K562 (cell line): ENCODE measurements around the gene RNF19B. TPM values are rescaled to one million over a fixed set of nuclear protein-coding genes. Genes with fewer than 3 reads are reported as not detected.

Experiments
- ATAC-seq: fragments of 200-7000 bp; cut with Tn5 transposase; 3 replicates; pipeline ENCODE4 v1.9.1; 2020; ENCODE audit warnings: moderate library complexity
- BruUV-seq: library from RNA; stranded (reverse); fragments of 400-500 nt; replicated peaks from 2 replicates; lab custom pipeline; 2021; lab: Mats Ljungman, UMichigan
- CTCF ChIA-PET: fragments of 300-600 bp; formaldehyde crosslinking; extraction: SDS; loops from one replicate; lab custom pipeline; 2021; ENCODE audit warnings: low intra/inter-chr PET ratio; lab: Yijun Ruan, JAX
- POLR2A ChIA-PET: fragments of 300-600, 350-650 bp; sonication (Branson Sonifier 250); formaldehyde crosslinking; extraction: SDS; loops from one replicate; lab custom pipeline; 2021; ENCODE audit warnings: antibody characterized with exemption, inconsistent platforms; lab: Yijun Ruan, JAX
- DNase-seq, 4 experiments: peaks; one replicate each; pipeline versions ENCODE4 v3.0.0 to v3.0.0-alpha.2; 2011 to 2018; ENCODE audit warnings: low spot score in 3 of 4, mixed read lengths in 3 of 4; ENCODE audit errors: extremely low read depth in 1 of 4
- FAIRE-seq: peaks from 2 replicates; lab custom pipeline; 2011; peaks lifted over from hg19 to GRCh38; lab: Jason Lieb, UNC
- H2AFZ ChIP-seq: 2 replicates; pipeline ENCODE4 v1.6.0; 2011; ENCODE audit warnings: low read depth, low read length, control low read depth, inconsistent platforms
- H3K27ac ChIP-seq: fragments of 200-600 bp; 3 replicates; pipeline ENCODE4 v1.8.0; 2011; ENCODE audit warnings: low read depth, mild to moderate bottlenecking, control low read depth, inconsistent platforms, low read length, moderate library complexity, mixed read lengths; ENCODE audit errors: extremely low read depth
- H3K27me3 ChIP-seq, 2 experiments: fragments of 300-600 bp in 1 of 2; 2 replicates in 1 of 2; 3 replicates in 1 of 2; pipeline versions ENCODE4 v1.6.0 to v1.8.0; 2011; ENCODE audit warnings: inconsistent platforms in 2 of 2, low read length in 2 of 2, mild to moderate bottlenecking in 1 of 2, mixed read lengths in 1 of 2, moderate library complexity in 1 of 2; ENCODE audit not compliant: control insufficient read depth in 2 of 2, insufficient read depth in 2 of 2
- H3K36me3 ChIP-seq: fragments of 300-600 bp; 3 replicates; pipeline ENCODE4 v1.8.0; 2011; ENCODE audit warnings: mild to moderate bottlenecking, low read length, inconsistent platforms; ENCODE audit not compliant: control insufficient read depth, insufficient read depth
- H3K4me1 ChIP-seq, 2 experiments: fragments of 200-600 bp in 1 of 2; replicated peaks in 1 of 2; 2 replicates in 1 of 2; 3 replicates in 1 of 2; pipeline versions ENCODE4 v1.5.1 to v1.8.0; 2011; ENCODE audit warnings: inconsistent platforms in 2 of 2, low read length in 2 of 2, mild to moderate bottlenecking in 1 of 2, mixed read lengths in 1 of 2, moderate library complexity in 1 of 2; ENCODE audit not compliant: control insufficient read depth in 2 of 2, insufficient read depth in 2 of 2
- H3K4me2 ChIP-seq: 2 replicates; pipeline ENCODE4 v1.6.1; 2011; ENCODE audit warnings: low read length, control low read depth, inconsistent platforms, mixed read lengths; ENCODE audit not compliant: insufficient read depth
- H3K4me3 ChIP-seq: fragments of 200-600 bp; sonication (generic), shearing (Covaris generic); 2 replicates; pipeline ENCODE4 v1.5.1; 2016; ENCODE audit warnings: control low read depth, inconsistent platforms
- H3K79me2 ChIP-seq: fragments of 200-600 bp; 3 replicates; pipeline ENCODE4 v1.8.0; 2011; ENCODE audit warnings: low read length, inconsistent platforms; ENCODE audit not compliant: control insufficient read depth, insufficient read depth
- H3K9ac ChIP-seq, 2 experiments: 2 replicates each; pipeline versions ENCODE4 v1.6.0 to v1.6.1; 2011; ENCODE audit warnings: low read depth in 2 of 2, low read length in 2 of 2, control low read depth in 1 of 2, inconsistent platforms in 1 of 2, mild to moderate bottlenecking in 1 of 2, mixed read lengths in 1 of 2; ENCODE audit not compliant: insufficient read depth in 1 of 2
- H3K9me1 ChIP-seq: one replicate; pipeline ENCODE4 v1.6.0; 2011; ENCODE audit warnings: inconsistent platforms, mild to moderate bottlenecking, low read length, moderate library complexity; ENCODE audit not compliant: control insufficient read depth, insufficient read depth
- H3K9me3 ChIP-seq: replicated peaks from 2 replicates; pipeline ENCODE4 v1.5.1; 2011; ENCODE audit warnings: low read depth, low read length, inconsistent platforms; ENCODE audit not compliant: control insufficient read depth, insufficient read depth
- H4K20me1 ChIP-seq: replicated peaks from 2 replicates; pipeline ENCODE4 v1.6.1; 2011; ENCODE audit warnings: low read length, inconsistent platforms, mixed read lengths; ENCODE audit not compliant: control insufficient read depth, insufficient read depth
- CC2D1A ChIP-seq: fragments of 450-650 bp; IDR thresholded peaks from 2 replicates; pipeline ENCODE4 v1.6.1; 2017; ENCODE audit warnings: mild to moderate bottlenecking
- FOXA1 ChIP-seq: fragments of 450-650 bp; IDR thresholded peaks from 2 replicates; pipeline ENCODE4 v1.6.1; 2016; ENCODE audit warnings: mild to moderate bottlenecking, borderline replicate concordance
- FUS ChIP-seq: fragments of 200-400 bp; formaldehyde crosslinking; optimal IDR thresholded peaks from 2 replicates; pipeline ENCODE3; 2017; ENCODE audit warnings: low read depth, low read length
- MBD2 ChIP-seq: sonication (generic); IDR thresholded peaks from 2 replicates; pipeline ENCODE4 v1.6.1; 2016; ENCODE audit warnings: low read depth, borderline replicate concordance
- MEF2D ChIP-seq: conservative IDR thresholded peaks from 2 replicates; pipeline ENCODE4 v1.6.1; 2016; ENCODE audit warnings: low read depth, missing genetic modification characterization, missing compliant biosample characterization
- MEIS2 ChIP-seq: fragments of 450-650 bp; IDR thresholded peaks from 2 replicates; pipeline ENCODE4 v1.6.1; 2014; ENCODE audit warnings: mild to moderate bottlenecking; ENCODE audit not compliant: partially characterized antibody
- PCBP2 ChIP-seq: fragments of 200-400 bp; formaldehyde crosslinking; IDR thresholded peaks from 2 replicates; pipeline ENCODE4 v1.6.1; 2018; ENCODE audit warnings: low read length, low read depth, mild to moderate bottlenecking, moderate library complexity; ENCODE audit not compliant: poor library complexity, severe bottlenecking
- SMAD3 ChIP-seq: fragments of 450-650 bp; formaldehyde crosslinking; conservative IDR thresholded peaks from 2 replicates; pipeline ENCODE4 v1.4.0; 2020; ENCODE audit warnings: mild to moderate bottlenecking
- THRAP3 ChIP-seq: fragments of 450-650 bp; IDR thresholded peaks from 2 replicates; pipeline ENCODE4 v1.6.1; 2016; ENCODE audit warnings: mild to moderate bottlenecking, inconsistent platforms, borderline replicate concordance
- TOE1 ChIP-seq, 2 experiments: fragments of 450-650 bp in 1 of 2; sonication (generic) in 1 of 2; formaldehyde crosslinking in 1 of 2; IDR thresholded peaks; 2 replicates each; pipeline versions ENCODE4 v1.7.1 to v1.8.0; 2016 to 2022; ENCODE audit warnings: borderline replicate concordance in 2 of 2, mild to moderate bottlenecking in 2 of 2, antibody characterized with exemption in 1 of 2, inconsistent platforms in 1 of 2, low read depth in 1 of 2, missing genetic modification reagents in 1 of 2, moderate library complexity in 1 of 2
- ZKSCAN8 ChIP-seq: fragments of 200-800 bp; sonication (Bioruptor generic); IDR thresholded peaks from 2 replicates; pipeline ENCODE4 v1.6.1; 2016; ENCODE audit warnings: missing genetic modification characterization, missing compliant biosample characterization
- ZNF589 ChIP-seq: fragments of 200-800 bp; sonication (Bioruptor generic); IDR thresholded peaks from 2 replicates; pipeline ENCODE4 v1.6.1; 2016; ENCODE audit warnings: low read depth, missing genetic modification characterization, missing compliant biosample characterization
- ZNF717 ChIP-seq: fragments of 250-450 bp; sonication (Bioruptor Pico); IDR thresholded peaks from 2 replicates; pipeline ENCODE4 v1.5.0; 2021
- WGBS: fragments of 100-300 bp; shearing (Covaris generic); methylation state at CpG from one replicate; pipeline ENCODE4 v1.1.6; 2016; ENCODE audit warnings: low coverage, mixed read lengths; ENCODE audit not compliant: insufficient coverage; ENCODE audit errors: missing lambda C conversion rate; 5-methylcytosine and 5-hydroxymethylcytosine counted together
- in situ Hi-C: fragments of 300-500 bp; cut with MboI; formaldehyde crosslinking; loops from 4 replicates; pipeline ENCODE4 v1.15.0; 2018; ENCODE audit warnings: inconsistent platforms, mixed read lengths
- intact Hi-C: fragments of 100-400 bp; cut with micrococcal nuclease; formaldehyde crosslinking; loops from 2 replicates; pipeline ENCODE4 v1.14.2; 2022
- polyA plus RNA-seq, 8 experiments: library from polyadenylated mRNA; depleted of rRNA in 4 of 8; stranded (reverse) in 5 of 8; unstranded in 3 of 8; fragments of >200 nt; fragmentation: Nextera tagmentation in 2 of 8; fragmentation: Illumina TruSeq in 1 of 8; extraction: Ambion mirVana in 2 of 8; extraction: Trizol in 1 of 8; gene quantifications; 2 replicates each; pipeline versions ENCODE4 v1.2.1 to v1.2.3, GENCODE V29; 2011 to 2014; ENCODE audit warnings: inconsistent platforms in 1 of 8, missing spikeins in 1 of 8
- total RNA-seq, 7 experiments: library from RNA; depleted of rRNA in 6 of 7; stranded (reverse); fragments of >200 nt in 6 of 7; fragmentation: Illumina TruSeq in 2 of 7; extraction: Trizol in 2 of 7; gene quantifications; 2 replicates each; pipeline versions ENCODE4 v1.2.1 to v1.2.3, GENCODE V29; 2011 to 2021; ENCODE audit warnings: low replicate concordance in 1 of 7
- TF ChIP-seq, protein P1 (sequence below): fragments of 450-650 bp; formaldehyde crosslinking; IDR thresholded peaks from 2 replicates; pipeline ENCODE4 v1.4.0; 2022; ENCODE audit warnings: mild to moderate bottlenecking, moderate library complexity

RNF19B gene
- total and polyA plus RNA-seq, 9 of the 15 experiments (the other 6 are each of a cell fraction or from before 2014, with no cell fraction given): 2.6 to 14.9 (median 10.1) TPM

DNA sequence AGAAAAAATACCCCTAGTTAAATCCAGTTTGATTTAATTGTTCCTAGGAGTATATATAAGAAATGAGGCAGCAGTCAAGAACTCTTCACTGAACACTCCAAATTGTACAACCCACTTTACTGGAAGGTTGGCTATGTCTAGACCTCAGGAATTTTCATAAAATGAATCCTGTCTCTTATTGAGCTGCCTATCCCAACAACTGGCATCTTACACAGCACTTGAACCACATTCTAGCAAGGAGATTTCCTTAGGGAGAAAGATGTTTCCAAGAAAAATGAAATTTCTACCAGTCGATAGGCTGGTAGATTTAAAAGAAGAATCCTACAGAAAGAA lies 16.3 kb downstream of the RNF19B start:
- ChIA-PET POLR2A (interaction anchor here (0.5 to 1.5 kb wide), 6 partner anchors 8 to 28 kb away, joined by 3 to 7 read pairs (median 4); no protein-coding TSS in a partner anchor), CTCF (no interaction called here)
- no TSS peak for BruUV-seq
- intact Hi-C loops (no loop called here), in situ Hi-C loops (no loop called here)
- 62% methylated on average over 1 of the region's 1 CpG for WGBS
- peaks cover 37% of the 10 kb centered on the region for H3K36me3 ChIP-seq
- no peaks in the 10 kb centered on the region for H4K20me1 ChIP-seq
- ATAC-seq (no peak), FAIRE-seq (no peak), DNase-seq (no peak)
- no peak overlapping the region for H3K4me3 ChIP-seq
- no peak overlapping the region for H3K27ac ChIP-seq
- no peaks in the 10 kb centered on the region for H3K79me2 ChIP-seq
- H3K27me3 ChIP-seq: no peaks in the 10 kb centered on the region
- H3K4me2 ChIP-seq: no peak overlapping the region
- H2AFZ ChIP-seq: no peak overlapping the region
- H3K9ac ChIP-seq: no peak overlapping the region
- peaks cover 0 to 3% of the 10 kb centered on the region in 2 experiments; a peak in 2 of 5 replicates for H3K4me1 ChIP-seq
- H3K9me3 ChIP-seq: no peaks in the 10 kb centered on the region
- TF ChIP-seq FOXA1: no peak
- no peak for TF ChIP-seq MBD2
- no peak for TF ChIP-seq ZNF717 (CRISPR knock-in tag)
- no peaks in the 10 kb centered on the region for H3K9me1 ChIP-seq

DNA sequence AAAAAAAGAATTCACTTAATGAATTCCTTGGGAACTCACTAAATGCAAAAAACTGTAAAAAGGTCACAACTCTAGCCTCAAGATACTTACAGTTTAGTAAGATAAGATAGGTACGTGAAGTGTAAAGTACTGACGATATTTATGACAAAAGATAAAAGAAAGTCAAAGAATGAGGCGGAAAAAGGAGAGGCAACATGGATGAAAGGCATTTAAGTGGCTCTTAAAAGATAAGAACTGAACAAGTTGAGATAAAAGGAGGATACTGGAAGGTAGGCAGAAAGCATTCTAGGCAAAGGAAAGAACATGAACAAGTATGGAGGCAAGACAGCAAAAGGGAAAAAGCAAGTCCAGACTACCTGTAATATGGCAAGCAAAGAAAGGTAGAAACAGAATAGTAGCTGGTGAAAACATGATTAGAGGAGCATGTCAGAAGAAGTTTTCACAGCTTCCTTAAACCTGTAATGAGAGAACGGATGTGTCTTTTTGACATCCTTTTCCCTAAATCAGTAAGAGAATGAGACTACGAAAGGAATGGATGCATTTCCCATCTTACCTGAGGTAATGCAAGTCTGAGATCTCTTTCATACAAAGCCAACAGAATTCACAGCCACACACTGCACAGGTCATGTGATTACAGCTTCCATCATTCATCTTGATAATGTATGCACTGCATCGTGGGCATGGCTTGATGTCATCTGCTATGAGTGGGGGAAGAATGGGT lies 16.8 kb downstream of the RNF19B start:
- no peaks in the 10 kb centered on the region for H4K20me1 ChIP-seq
- no peaks in the 10 kb centered on the region for H3K79me2 ChIP-seq
- ChIA-PET POLR2A (interaction anchor here (0.8 to 1.5 kb wide), 4 partner anchors 8 to 87 kb away, joined by 3 to 6 read pairs (median 4); no protein-coding TSS in a partner anchor), CTCF (no interaction called here)
- no peak overlapping the region for H3K4me3 ChIP-seq
- no peak overlapping the region for H3K4me2 ChIP-seq
- peaks cover 40% of the 10 kb centered on the region for H3K36me3 ChIP-seq
- in situ Hi-C loops (no loop called here), intact Hi-C loops (no loop called here)
- FAIRE-seq (no peak), DNase-seq (no peak), ATAC-seq (peak; percentile 53; the same call in 2 of the 3 replicates)
- no peaks in the 10 kb centered on the region for H3K9me3 ChIP-seq
- peaks cover 0 to 3% of the 10 kb centered on the region in 2 experiments; a peak in 2 of 5 replicates for H3K4me1 ChIP-seq
- H3K27me3 ChIP-seq: no peaks in the 10 kb centered on the region
- no TSS peak for BruUV-seq
- H3K27ac ChIP-seq: no peak overlapping the region
- WGBS: 50% methylated on average over 6 of the region's 6 CpGs
- no peak overlapping the region for H3K9ac ChIP-seq
- H2AFZ ChIP-seq: no peak overlapping the region
- no peaks in the 10 kb centered on the region for H3K9me1 ChIP-seq
- no peak for TF ChIP-seq CC2D1A
- TF ChIP-seq FUS: no peak
- TF ChIP-seq ZNF589 (CRISPR knock-in tag): 0 out of 2 replicates have a peak, but pooled peaks have one; percentile 32
- no peak for TF ChIP-seq THRAP3
- 0 out of 2 replicates have a peak, but pooled peaks have one; percentile 11 for TF ChIP-seq SMAD3
- TF ChIP-seq TOE1 (IDR thresholded peaks at IDR 0.05; ENCODE audit: borderline replicate concordance): peak; percentile 60; the same call in 1 of the 2 replicates
- no peak for TF ChIP-seq TOE1 (CRISPR knock-in tag; IDR thresholded peaks at IDR 0.05; ENCODE audit: borderline replicate concordance, low read depth)
- no peak for TF ChIP-seq ZKSCAN8 (CRISPR knock-in tag)
- TF ChIP-seq MEF2D: no peak
- TF ChIP-seq, protein P1, sequence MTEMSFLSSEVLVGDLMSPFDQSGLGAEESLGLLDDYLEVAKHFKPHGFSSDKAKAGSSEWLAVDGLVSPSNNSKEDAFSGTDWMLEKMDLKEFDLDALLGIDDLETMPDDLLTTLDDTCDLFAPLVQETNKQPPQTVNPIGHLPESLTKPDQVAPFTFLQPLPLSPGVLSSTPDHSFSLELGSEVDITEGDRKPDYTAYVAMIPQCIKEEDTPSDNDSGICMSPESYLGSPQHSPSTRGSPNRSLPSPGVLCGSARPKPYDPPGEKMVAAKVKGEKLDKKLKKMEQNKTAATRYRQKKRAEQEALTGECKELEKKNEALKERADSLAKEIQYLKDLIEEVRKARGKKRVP (CRISPR knock-in tag): 0 out of 2 replicates have a peak, but pooled peaks have one; percentile 14
- TF ChIP-seq PCBP2: no peak
- no peak for TF ChIP-seq MEIS2
